ENCODE data around the gene PADI1.

Gene PADI1

GRCh38 chr1:17272066-17272465 lies 67.1 kb downstream of the PADI1 start:
- no peak for DNase-seq (ENCODE audit: low spot score)

- no peak for DNase-seq (ENCODE audit: low spot score)
Observed at GRCh38 chr1:17272646-17273045, 67.7 kb downstream of the PADI1 start.

GRCh38 chr1:17273096-17273495 lies 68.2 kb downstream of the PADI1 start:
- DNase-seq (ENCODE audit: low spot score): no peak

GRCh38 chr1:17274186-17275170 lies 69.5 kb downstream of the PADI1 start:
- peak; percentile 63 for DNase-seq (ENCODE audit: low spot score)

GRCh38 chr1:17276568-17276967 lies 71.6 kb downstream of the PADI1 start:
- no peak for DNase-seq (ENCODE audit: low spot score)

- DNase-seq (ENCODE audit: low spot score): no peak
Observed at GRCh38 chr1:17277511-17278159, 72.7 kb downstream of the PADI1 start.

GRCh38 chr1:17278996-17279830 lies 74.3 kb downstream of the PADI1 start:
- no peak for DNase-seq (ENCODE audit: low spot score)

GRCh38 chr1:17280436-17280835 lies 75.5 kb downstream of the PADI1 start:
- no peak for DNase-seq (ENCODE audit: low spot score)

- DNase-seq (ENCODE audit: low spot score): no peak
Observed at GRCh38 chr1:17280894-17281293, 76.0 kb downstream of the PADI1 start.

- no peak for DNase-seq (ENCODE audit: low spot score)
Observed at GRCh38 chr1:17281775-17282181, 76.8 kb downstream of the PADI1 start.

GRCh38 chr1:17282836-17283235 lies 77.9 kb downstream of the PADI1 start:
- DNase-seq (ENCODE audit: low spot score): no peak

- no peak for DNase-seq (ENCODE audit: low spot score)
Observed at GRCh38 chr1:17286646-17287045, 81.7 kb downstream of the PADI1 start.

GRCh38 chr1:17287130-17287776 lies 82.3 kb downstream of the PADI1 start:
- DNase-seq (ENCODE audit: low spot score): no peak

GRCh38 chr1:17289721-17290120 lies 84.8 kb downstream of the PADI1 start:
- no peak for DNase-seq (ENCODE audit: low spot score)

GRCh38 chr1:17290553-17290952 lies 85.6 kb downstream of the PADI1 start:
- DNase-seq (ENCODE audit: low spot score): no peak

GRCh38 chr1:17292299-17293160 lies 87.6 kb downstream of the PADI1 start:
- DNase-seq (ENCODE audit: low spot score): no peak

GRCh38 chr1:17293681-17294425 lies 88.9 kb downstream of the PADI1 start:
- no peak for DNase-seq (ENCODE audit: low spot score)

GRCh38 chr1:17295292-17295691 lies 90.4 kb downstream of the PADI1 start:
- DNase-seq (ENCODE audit: low spot score): no peak
